GM12865 (cell line): Measurements from ENCODE around the gene BMP2.
A peak's percentile ranks its signal among the peaks of the same experiment; 100 is the strongest.

Experiments used
- DNase-seq: peaks from one replicate; pipeline ENCODE4 v3.0.0; 2010; ENCODE audit warnings: low read depth
- H3K4me3 ChIP-seq: 2 replicates; pipeline ENCODE4 v1.5.1; 2011; ENCODE audit warnings: mild to moderate bottlenecking, low read depth, low read length, control low read depth
- TF ChIP-seq, protein P1 (sequence below): IDR thresholded peaks from 2 replicates; pipeline ENCODE4 v1.5.1; 2011; ENCODE audit warnings: low read length, control low read depth, low read depth, inconsistent platforms; ENCODE audit not compliant: insufficient read depth; ENCODE audit errors: missing control alignments

The BMP2 gene

DNA sequence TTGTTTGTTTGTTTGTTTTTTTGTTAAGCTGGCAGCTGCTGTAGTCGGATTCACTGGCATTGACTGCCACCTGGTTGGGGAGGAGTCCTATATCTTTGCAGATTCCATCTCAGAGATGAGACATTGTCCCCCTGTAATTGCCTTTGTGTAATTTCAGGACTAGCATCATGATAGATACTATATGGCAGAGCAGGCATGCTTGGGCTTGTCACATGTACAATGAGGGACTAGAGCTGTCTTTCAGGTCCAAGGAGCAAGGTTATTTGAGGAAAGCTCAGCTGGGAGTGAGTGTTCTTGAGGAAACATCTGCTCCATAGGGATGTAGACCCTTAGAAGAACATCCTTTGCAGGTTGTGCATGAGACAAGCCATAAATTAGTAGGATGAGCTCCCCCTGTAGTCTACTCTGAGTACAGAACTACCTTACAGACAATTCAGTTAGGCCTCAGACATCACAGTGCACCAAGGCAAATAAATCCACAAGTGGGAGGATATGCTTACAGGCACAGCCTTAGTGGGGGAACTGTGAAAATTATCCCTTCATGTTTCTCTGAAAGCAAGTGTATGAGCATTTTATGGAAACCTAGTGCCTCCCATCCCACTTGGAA, 62.1 kb downstream of the BMP2 start:
- no peak overlapping the region for H3K4me3 ChIP-seq
- DNase-seq: peak; percentile 2
- TF ChIP-seq, protein P1, sequence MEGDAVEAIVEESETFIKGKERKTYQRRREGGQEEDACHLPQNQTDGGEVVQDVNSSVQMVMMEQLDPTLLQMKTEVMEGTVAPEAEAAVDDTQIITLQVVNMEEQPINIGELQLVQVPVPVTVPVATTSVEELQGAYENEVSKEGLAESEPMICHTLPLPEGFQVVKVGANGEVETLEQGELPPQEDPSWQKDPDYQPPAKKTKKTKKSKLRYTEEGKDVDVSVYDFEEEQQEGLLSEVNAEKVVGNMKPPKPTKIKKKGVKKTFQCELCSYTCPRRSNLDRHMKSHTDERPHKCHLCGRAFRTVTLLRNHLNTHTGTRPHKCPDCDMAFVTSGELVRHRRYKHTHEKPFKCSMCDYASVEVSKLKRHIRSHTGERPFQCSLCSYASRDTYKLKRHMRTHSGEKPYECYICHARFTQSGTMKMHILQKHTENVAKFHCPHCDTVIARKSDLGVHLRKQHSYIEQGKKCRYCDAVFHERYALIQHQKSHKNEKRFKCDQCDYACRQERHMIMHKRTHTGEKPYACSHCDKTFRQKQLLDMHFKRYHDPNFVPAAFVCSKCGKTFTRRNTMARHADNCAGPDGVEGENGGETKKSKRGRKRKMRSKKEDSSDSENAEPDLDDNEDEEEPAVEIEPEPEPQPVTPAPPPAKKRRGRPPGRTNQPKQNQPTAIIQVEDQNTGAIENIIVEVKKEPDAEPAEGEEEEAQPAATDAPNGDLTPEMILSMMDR: no peak
